BLaER1 treated with 17β-estradiol and CSF1 and Interleukin-3, amounts not matched to agents 10 nM and 100 nM (cell line): Measurements from ENCODE around the gene OR6K2.

Experiments
- H3K27ac ChIP-seq, 11 experiments: shearing (Covaris generic); formaldehyde crosslinking; 2 replicates each; pipeline ENCODE4 v1.8.1; 2022
- H3K27me3 ChIP-seq, 11 experiments: shearing (Covaris generic); formaldehyde crosslinking; 2 replicates each; pipeline ENCODE4 v1.8.1; 2022
- H3K36me3 ChIP-seq, 11 experiments: shearing (Covaris generic); formaldehyde crosslinking; 2 replicates each; pipeline ENCODE4 v1.8.1; 2022
- H3K4me1 ChIP-seq, 10 experiments: shearing (Covaris generic); formaldehyde crosslinking; 2 replicates each; pipeline ENCODE4 v1.8.1; 2022
- H3K4me2 ChIP-seq, 11 experiments: shearing (Covaris generic); formaldehyde crosslinking; 2 replicates each; pipeline ENCODE4 v1.8.1; 2022
- H3K4me3 ChIP-seq, 10 experiments: shearing (Covaris generic); formaldehyde crosslinking; 2 replicates each; pipeline ENCODE4 v1.8.1; 2022
- H3K9ac ChIP-seq, 11 experiments: shearing (Covaris generic); formaldehyde crosslinking; 2 replicates each; pipeline ENCODE4 v1.8.1; 2022
- H3K9me3 ChIP-seq, 11 experiments: shearing (Covaris generic); formaldehyde crosslinking; replicated peaks in 1 of 11; 2 replicates each; pipeline ENCODE4 v1.8.1; 2022
- H4K20me1 ChIP-seq, 11 experiments: shearing (Covaris generic); formaldehyde crosslinking; 2 replicates each; pipeline ENCODE4 v1.8.1; 2022
- Cebpa-rat ChIP-seq, 11 experiments: shearing (Covaris generic); IDR thresholded peaks; 2 replicates each; pipeline ENCODE4 v1.8.1; 2022

Gene OR6K2

GRCh38 chr1:158687037-158687436 lies 13.4 kb downstream of the OR6K2 start:
- no peaks in the 10 kb centered on the region for H3K9me3 ChIP-seq

GRCh38 chr1:158686111-158687009 lies 14.1 kb downstream of the OR6K2 start, which contains the start of gene SPTA1:
Gene SPTA1, minus strand, starts transcription at chr1:158686715. Its CDS starts 198 bp downstream, at chr1:158686517.
- no peak for TF ChIP-seq Cebpa-rat (IDR thresholded peaks at IDR 0.05)

More at GRCh38 chr1:158687037-158687436, 13.4 kb downstream of the OR6K2 start:
- peaks cover 0 to 8% (median 0%) of the 10 kb centered on the region in 10 experiments; a peak in 3 of 20 replicates for H3K4me1 ChIP-seq
- H3K4me2 ChIP-seq = peak overlapping the region in 1 of 11 experiments; percentile 44; a peak in 1 of 22 replicates
- H4K20me1 ChIP-seq = no peaks in the 10 kb centered on the region
- no peaks in the 10 kb centered on the region for H3K27me3 ChIP-seq
- no peak overlapping the region for H3K9ac ChIP-seq
- H3K36me3 ChIP-seq = no peaks in the 10 kb centered on the region
- H3K4me3 ChIP-seq = no peak overlapping the region
- no peak for TF ChIP-seq Cebpa-rat (IDR thresholded peaks at IDR 0.05)
- H3K27ac ChIP-seq = no peak overlapping the region

GRCh38 chr1:158685085-158685484 lies 15.4 kb downstream of the OR6K2 start:
- Histone ChIP-seq H3K36me3 (no peaks in the 10 kb centered on the region), H3K9ac (no peak overlapping the region), H3K4me3 (no peak overlapping the region), H3K27ac (no peak overlapping the region), H4K20me1 (no peaks in the 10 kb centered on the region), H3K4me2 (no peak overlapping the region), H3K4me1 (peaks cover 0 to 8% (median 0%) of the 10 kb centered on the region in 10 experiments; a peak in 3 of 20 replicates), H3K9me3 (no peaks in the 10 kb centered on the region), H3K27me3 (no peaks in the 10 kb centered on the region)
- TF ChIP-seq Cebpa-rat (IDR thresholded peaks at IDR 0.05) = no peak

More at GRCh38 chr1:158686111-158687009, 14.1 kb downstream of the OR6K2 start, which contains the start of gene SPTA1:
- H3K4me2 ChIP-seq = peak within 1 kb of the TSS in 4 of 11 experiments; percentile 26 to 60 (median 43); a peak in 5 of 22 replicates
- no peaks in the 10 kb centered on the region for H3K27me3 ChIP-seq
- no peak within 1 kb of the TSS for H3K9ac ChIP-seq
- H3K4me1 ChIP-seq = peaks cover 0 to 8% (median 0%) of the 10 kb centered on the region in 10 experiments; a peak in 3 of 20 replicates
- no peaks in the 10 kb centered on the region for H3K9me3 ChIP-seq
- no peaks in the 10 kb centered on the region for H3K36me3 ChIP-seq
- H4K20me1 ChIP-seq = no peaks in the 10 kb centered on the region
- H3K27ac ChIP-seq = no peak within 1 kb of the TSS
- H3K4me3 ChIP-seq = no peak within 1 kb of the TSS

- Histone ChIP-seq H3K27me3 (no peaks in the 10 kb centered on the region), H3K27ac (no peak overlapping the region)
Observed at GRCh38 chr1:158681606-158682005, 18.8 kb downstream of the OR6K2 start.

GRCh38 chr1:158679289-158679688 lies 21.2 kb downstream of the OR6K2 start:
- H3K27ac ChIP-seq = no peak overlapping the region
- no peak overlapping the region for H3K9ac ChIP-seq
- H3K36me3 ChIP-seq = no peaks in the 10 kb centered on the region
- no peaks in the 10 kb centered on the region for H4K20me1 ChIP-seq
- no peak overlapping the region for H3K4me2 ChIP-seq
- no peaks in the 10 kb centered on the region for H3K27me3 ChIP-seq
- H3K4me3 ChIP-seq = no peak overlapping the region
- H3K9me3 ChIP-seq = no peaks in the 10 kb centered on the region
- no peak for TF ChIP-seq Cebpa-rat (IDR thresholded peaks at IDR 0.05)
- peaks cover 0 to 7% (median 0%) of the 10 kb centered on the region in 10 experiments; a peak in 1 of 20 replicates for H3K4me1 ChIP-seq

More at GRCh38 chr1:158681606-158682005, 18.8 kb downstream of the OR6K2 start:
- Histone ChIP-seq H3K4me2 (no peak overlapping the region), H3K4me1 (peaks cover 0 to 6% (median 0%) of the 10 kb centered on the region in 10 experiments; a peak in 3 of 20 replicates), H3K36me3 (no peaks in the 10 kb centered on the region), H3K4me3 (no peak overlapping the region), H3K9me3 (no peaks in the 10 kb centered on the region), H3K9ac (no peak overlapping the region), H4K20me1 (no peaks in the 10 kb centered on the region)
- TF ChIP-seq Cebpa-rat (IDR thresholded peaks at IDR 0.05) = no peak

- no peak overlapping the region for H3K9ac ChIP-seq
- no peak for TF ChIP-seq Cebpa-rat (IDR thresholded peaks at IDR 0.05)
- H3K4me3 ChIP-seq = no peak overlapping the region
- H3K36me3 ChIP-seq = no peaks in the 10 kb centered on the region
- H3K27me3 ChIP-seq = no peaks in the 10 kb centered on the region
- H3K9me3 ChIP-seq = no peaks in the 10 kb centered on the region
- no peak overlapping the region for H3K4me2 ChIP-seq
- peaks cover 0 to 7% (median 0%) of the 10 kb centered on the region in 10 experiments; a peak in 1 of 20 replicates for H3K4me1 ChIP-seq
- no peak overlapping the region for H3K27ac ChIP-seq
- no peaks in the 10 kb centered on the region for H4K20me1 ChIP-seq
Observed at GRCh38 chr1:158675563-158676323, 24.7 kb downstream of the OR6K2 start.

GRCh38 chr1:158674302-158674701 lies 26.1 kb downstream of the OR6K2 start:
- Histone ChIP-seq H4K20me1 (no peaks in the 10 kb centered on the region), H3K27ac (no peak overlapping the region), H3K9me3 (no peaks in the 10 kb centered on the region), H3K27me3 (no peaks in the 10 kb centered on the region), H3K4me3 (no peak overlapping the region), H3K4me1 (peaks cover 0 to 7% (median 0%) of the 10 kb centered on the region in 10 experiments; a peak in 1 of 20 replicates), H3K36me3 (no peaks in the 10 kb centered on the region), H3K4me2 (no peak overlapping the region), H3K9ac (no peak overlapping the region)
- TF ChIP-seq Cebpa-rat (IDR thresholded peaks at IDR 0.05) = no peak

- no peaks in the 10 kb centered on the region for H3K4me1 ChIP-seq
Observed at GRCh38 chr1:158666037-158666436, 34.4 kb downstream of the OR6K2 start.

GRCh38 chr1:158654571-158654970 lies 45.9 kb downstream of the OR6K2 start:
- Histone ChIP-seq H3K27me3 (no peaks in the 10 kb centered on the region), H4K20me1 (no peaks in the 10 kb centered on the region), H3K9me3 (no peaks in the 10 kb centered on the region), H3K4me3 (peak overlapping the region in 1 of 10 experiments; percentile 3; a peak in 1 of 20 replicates), H3K36me3 (no peaks in the 10 kb centered on the region), H3K4me1 (peaks cover 17 to 46% (median 38%) of the 10 kb centered on the region in 10 experiments), H3K9ac (peak overlapping the region in 9 of 11 experiments; percentile 18 to 64 (median 53); a peak in 13 of 22 replicates), H3K27ac (peak overlapping the region in 9 of 11 experiments; percentile 39 to 79 (median 73); a peak in 20 of 22 replicates), H3K4me2 (peak overlapping the region; percentile 51 to 83 (median 67))
- TF ChIP-seq Cebpa-rat (IDR thresholded peaks at IDR 0.05) = no peak

More at GRCh38 chr1:158666037-158666436, 34.4 kb downstream of the OR6K2 start:
- Histone ChIP-seq H3K27me3 (no peaks in the 10 kb centered on the region), H3K9ac (no peak overlapping the region), H3K27ac (no peak overlapping the region), H4K20me1 (no peaks in the 10 kb centered on the region), H3K36me3 (no peaks in the 10 kb centered on the region), H3K4me3 (no peak overlapping the region), H3K4me2 (no peak overlapping the region), H3K9me3 (no peaks in the 10 kb centered on the region)
- TF ChIP-seq Cebpa-rat (IDR thresholded peaks at IDR 0.05) = no peak
